Measurements from ENCODE around the gene CENPM.

DNA sequence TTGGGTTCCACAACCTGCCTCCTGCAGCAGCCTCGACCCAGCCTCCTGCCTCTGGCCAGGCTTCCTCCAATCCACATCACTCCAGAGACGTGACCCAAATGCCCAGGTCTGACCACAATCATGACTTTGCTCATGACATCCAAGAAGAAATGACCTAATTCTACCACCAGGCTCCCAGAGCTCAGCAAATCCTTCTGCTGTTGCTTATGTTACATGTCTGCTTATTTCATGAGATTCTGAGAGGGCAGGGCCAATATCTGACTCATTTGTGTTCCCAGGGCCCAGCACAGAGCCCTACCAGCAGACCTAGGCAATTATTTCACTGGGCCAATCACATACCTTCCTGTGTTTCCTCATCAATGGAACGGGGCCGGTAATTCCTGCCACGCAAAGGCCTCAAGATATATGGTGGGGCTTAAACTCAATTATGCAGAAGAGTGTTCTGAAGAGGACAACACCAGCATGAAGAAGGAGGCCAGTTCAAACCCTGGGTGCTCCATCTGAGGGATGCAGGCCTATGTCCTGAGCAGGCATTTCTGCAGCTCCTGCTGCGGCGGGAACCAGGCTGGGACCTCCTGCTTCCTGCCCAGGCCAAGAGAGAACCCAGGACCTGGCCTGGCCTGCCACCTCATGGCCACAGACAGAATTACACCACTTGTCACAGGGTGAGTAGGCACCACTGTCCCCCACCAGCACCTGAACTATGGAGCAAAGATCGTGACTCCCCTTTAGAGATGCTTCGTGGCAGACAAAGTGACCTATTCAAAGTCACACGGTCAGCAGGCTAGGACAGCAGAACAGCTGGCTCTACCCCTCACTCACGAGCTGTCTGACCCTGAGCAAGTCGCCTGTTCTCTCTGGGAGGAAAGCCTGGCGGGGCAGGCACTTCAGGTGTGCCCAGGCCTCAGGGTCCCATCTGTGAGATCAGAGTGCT, 5.9 kb downstream of the CENPM start:
- TF ChIP-seq, protein P1, sequence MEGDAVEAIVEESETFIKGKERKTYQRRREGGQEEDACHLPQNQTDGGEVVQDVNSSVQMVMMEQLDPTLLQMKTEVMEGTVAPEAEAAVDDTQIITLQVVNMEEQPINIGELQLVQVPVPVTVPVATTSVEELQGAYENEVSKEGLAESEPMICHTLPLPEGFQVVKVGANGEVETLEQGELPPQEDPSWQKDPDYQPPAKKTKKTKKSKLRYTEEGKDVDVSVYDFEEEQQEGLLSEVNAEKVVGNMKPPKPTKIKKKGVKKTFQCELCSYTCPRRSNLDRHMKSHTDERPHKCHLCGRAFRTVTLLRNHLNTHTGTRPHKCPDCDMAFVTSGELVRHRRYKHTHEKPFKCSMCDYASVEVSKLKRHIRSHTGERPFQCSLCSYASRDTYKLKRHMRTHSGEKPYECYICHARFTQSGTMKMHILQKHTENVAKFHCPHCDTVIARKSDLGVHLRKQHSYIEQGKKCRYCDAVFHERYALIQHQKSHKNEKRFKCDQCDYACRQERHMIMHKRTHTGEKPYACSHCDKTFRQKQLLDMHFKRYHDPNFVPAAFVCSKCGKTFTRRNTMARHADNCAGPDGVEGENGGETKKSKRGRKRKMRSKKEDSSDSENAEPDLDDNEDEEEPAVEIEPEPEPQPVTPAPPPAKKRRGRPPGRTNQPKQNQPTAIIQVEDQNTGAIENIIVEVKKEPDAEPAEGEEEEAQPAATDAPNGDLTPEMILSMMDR (optimal IDR thresholded peaks at IDR 0.05 in 1 of 3, IDR thresholded peaks at IDR 0.05 in 1 of 3, conservative IDR thresholded peaks at IDR 0.05 in 1 of 3; ENCODE audit: extremely low read depth in 1 of 3, insufficient read depth in 2 of 3, low read length in 3 of 3), result peak; percentile 87 to 98 (median 90)
- TF ChIP-seq EZH2 (IDR thresholded peaks at IDR 0.05; ENCODE audit: low read length), result no peak
